ENCODE measurements around the gene SUPT3H. TPM values are rescaled to one million over a fixed set of nuclear protein-coding genes. Genes with fewer than 3 reads are reported as not detected.
"Not testable (repeated sequence)": the region's sequence is repeated elsewhere in the genome, so short reads cannot be mapped to it uniquely, and the experiment has no call there.

Gene SUPT3H
- total RNA-seq, 1 experiment from 2014 or later: 10.3 TPM

GRCh38 chr6:45154679-45155078 is 223.1 kb downstream of the SUPT3H start:
- no peak overlapping the region for H3K27ac Mint-ChIP-seq (ENCODE audit: unreplicated experiment)
- no TSS peak for BruUV-seq (replicated peaks)
- CTCF ChIA-PET: no interaction called here

DNA sequence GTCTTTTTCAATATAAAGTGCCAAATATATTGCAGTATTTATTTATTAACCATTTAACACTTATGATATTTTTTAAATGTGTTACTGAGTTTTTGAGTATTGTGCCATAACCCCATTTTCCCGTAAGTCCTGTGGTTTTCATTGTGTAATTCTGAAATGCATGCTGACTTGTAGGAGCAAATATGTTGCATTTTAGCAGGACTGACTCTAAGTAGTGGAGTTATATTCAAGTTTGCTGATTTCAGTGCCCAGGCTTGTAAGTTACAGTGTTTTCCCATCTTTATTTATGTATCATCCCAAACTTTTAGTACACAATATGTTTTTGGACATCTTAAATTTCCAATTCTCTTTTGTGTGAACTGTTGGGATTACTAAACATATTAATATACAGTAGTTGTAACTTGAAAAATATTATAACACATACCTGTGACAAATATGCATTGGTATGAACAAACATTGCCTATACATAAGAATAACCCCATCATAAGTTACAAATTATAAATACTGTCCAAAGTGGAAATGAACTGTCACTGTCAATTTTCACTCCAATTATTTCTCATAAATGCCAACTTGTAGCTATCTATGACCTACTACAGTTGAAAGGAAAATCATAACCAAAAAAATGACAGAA is 228.9 kb downstream of the SUPT3H start:
- CTCF ChIA-PET: no interaction called here
- Mint-ChIP-seq H3K27me3 (ENCODE audit: unreplicated experiment) (no peaks in the 10 kb centered on the region), H3K4me3 (ENCODE audit: low read depth, unreplicated experiment) (no peak overlapping the region), H3K27ac (ENCODE audit: unreplicated experiment) (no peak overlapping the region), H3K4me1 (ENCODE audit: low read depth, unreplicated experiment) (no peaks in the 10 kb centered on the region), H3K9me3 (ENCODE audit: low read depth, unreplicated experiment) (no peaks in the 10 kb centered on the region), H3K36me3 (ENCODE audit: insufficient read depth, unreplicated experiment) (no peaks in the 10 kb centered on the region)
- BruUV-seq (replicated peaks): no TSS peak
- TF ChIP-seq, protein P1, sequence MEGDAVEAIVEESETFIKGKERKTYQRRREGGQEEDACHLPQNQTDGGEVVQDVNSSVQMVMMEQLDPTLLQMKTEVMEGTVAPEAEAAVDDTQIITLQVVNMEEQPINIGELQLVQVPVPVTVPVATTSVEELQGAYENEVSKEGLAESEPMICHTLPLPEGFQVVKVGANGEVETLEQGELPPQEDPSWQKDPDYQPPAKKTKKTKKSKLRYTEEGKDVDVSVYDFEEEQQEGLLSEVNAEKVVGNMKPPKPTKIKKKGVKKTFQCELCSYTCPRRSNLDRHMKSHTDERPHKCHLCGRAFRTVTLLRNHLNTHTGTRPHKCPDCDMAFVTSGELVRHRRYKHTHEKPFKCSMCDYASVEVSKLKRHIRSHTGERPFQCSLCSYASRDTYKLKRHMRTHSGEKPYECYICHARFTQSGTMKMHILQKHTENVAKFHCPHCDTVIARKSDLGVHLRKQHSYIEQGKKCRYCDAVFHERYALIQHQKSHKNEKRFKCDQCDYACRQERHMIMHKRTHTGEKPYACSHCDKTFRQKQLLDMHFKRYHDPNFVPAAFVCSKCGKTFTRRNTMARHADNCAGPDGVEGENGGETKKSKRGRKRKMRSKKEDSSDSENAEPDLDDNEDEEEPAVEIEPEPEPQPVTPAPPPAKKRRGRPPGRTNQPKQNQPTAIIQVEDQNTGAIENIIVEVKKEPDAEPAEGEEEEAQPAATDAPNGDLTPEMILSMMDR (IDR thresholded peaks at IDR 0.05; ENCODE audit: unreplicated experiment): no peak
- DNase-seq: no peak
- intact Hi-C loops (cut with micrococcal nuclease; ENCODE audit: unreplicated experiment): no loop called here

More at GRCh38 chr6:45154679-45155078, 223.1 kb downstream of the SUPT3H start:
- H3K4me1 Mint-ChIP-seq (ENCODE audit: low read depth, unreplicated experiment): no peaks in the 10 kb centered on the region
- intact Hi-C loops (cut with micrococcal nuclease; ENCODE audit: unreplicated experiment): no loop called here
- DNase-seq: no peak
- no peaks in the 10 kb centered on the region for H3K27me3 Mint-ChIP-seq (ENCODE audit: unreplicated experiment)
- H3K36me3 Mint-ChIP-seq (ENCODE audit: insufficient read depth, unreplicated experiment): no peaks in the 10 kb centered on the region
- TF ChIP-seq, protein P1 (IDR thresholded peaks at IDR 0.05; ENCODE audit: unreplicated experiment): no peak
- H3K9me3 Mint-ChIP-seq (ENCODE audit: low read depth, unreplicated experiment): no peaks in the 10 kb centered on the region
- no peak overlapping the region for H3K4me3 Mint-ChIP-seq (ENCODE audit: low read depth, unreplicated experiment)

- no peak for DNase-seq
- TF ChIP-seq, protein P1 (IDR thresholded peaks at IDR 0.05; ENCODE audit: unreplicated experiment): no peak
- H3K27ac Mint-ChIP-seq (ENCODE audit: unreplicated experiment): no peak overlapping the region
Measured at GRCh38 chr6:45148278-45148677, 229.5 kb downstream of the SUPT3H start.

GRCh38 chr6:45145658-45146057 is 232.1 kb downstream of the SUPT3H start:
- BruUV-seq (replicated peaks); CTCF ChIA-PET; H3K9me3 Mint-ChIP-seq (ENCODE audit: low read depth, unreplicated experiment); H3K36me3 Mint-ChIP-seq (ENCODE audit: insufficient read depth, unreplicated experiment); DNase-seq; H3K27ac Mint-ChIP-seq (ENCODE audit: unreplicated experiment); H3K27me3 Mint-ChIP-seq (ENCODE audit: unreplicated experiment); H3K4me3 Mint-ChIP-seq (ENCODE audit: low read depth, unreplicated experiment); intact Hi-C loops (cut with micrococcal nuclease; ENCODE audit: unreplicated experiment); H3K4me1 Mint-ChIP-seq (ENCODE audit: low read depth, unreplicated experiment): not testable (repeated sequence)

More at GRCh38 chr6:45148278-45148677, 229.5 kb downstream of the SUPT3H start:
- no peaks in the 10 kb centered on the region for H3K36me3 Mint-ChIP-seq (ENCODE audit: insufficient read depth, unreplicated experiment)
- no peaks in the 10 kb centered on the region for H3K27me3 Mint-ChIP-seq (ENCODE audit: unreplicated experiment)
- no peaks in the 10 kb centered on the region for H3K4me1 Mint-ChIP-seq (ENCODE audit: low read depth, unreplicated experiment)
- peaks cover 2% of the 10 kb centered on the region for H3K9me3 Mint-ChIP-seq (ENCODE audit: low read depth, unreplicated experiment)
- intact Hi-C loops (cut with micrococcal nuclease; ENCODE audit: unreplicated experiment): no loop called here
- no peak overlapping the region for H3K4me3 Mint-ChIP-seq (ENCODE audit: low read depth, unreplicated experiment)
- BruUV-seq (replicated peaks): no TSS peak
- CTCF ChIA-PET: no interaction called here

- BruUV-seq (replicated peaks): no TSS peak
- TF ChIP-seq, protein P1 (IDR thresholded peaks at IDR 0.05; ENCODE audit: unreplicated experiment): no peak
- no peak overlapping the region for H3K4me3 Mint-ChIP-seq (ENCODE audit: low read depth, unreplicated experiment)
- no peaks in the 10 kb centered on the region for H3K27me3 Mint-ChIP-seq (ENCODE audit: unreplicated experiment)
- H3K36me3 Mint-ChIP-seq (ENCODE audit: insufficient read depth, unreplicated experiment): no peaks in the 10 kb centered on the region
- intact Hi-C loops (cut with micrococcal nuclease; ENCODE audit: unreplicated experiment): no loop called here
- H3K4me1 Mint-ChIP-seq (ENCODE audit: low read depth, unreplicated experiment): no peaks in the 10 kb centered on the region
- CTCF ChIA-PET: no interaction called here
- no peak overlapping the region for H3K27ac Mint-ChIP-seq (ENCODE audit: unreplicated experiment)
- DNase-seq: no peak
- peaks cover 7% of the 10 kb centered on the region for H3K9me3 Mint-ChIP-seq (ENCODE audit: low read depth, unreplicated experiment)
Measured at GRCh38 chr6:45138765-45139164, 239.0 kb downstream of the SUPT3H start.

All from Calu3 (cell line).